GM18508 (cell line): ENCODE measurements around the gene C1QTNF8.

Experiments used
- ATAC-seq: cut with Tn5 transposase; IDR thresholded peaks from one replicate; pipeline ENCODE4 v1.9.1; 2021; ENCODE audit warnings: moderate number of reproducible peaks; ENCODE audit not compliant: insufficient read depth, unreplicated experiment

The C1QTNF8 gene

GRCh38 chr16:1066584-1067172, 29.4 kb downstream of the C1QTNF8 start:
- no peak for ATAC-seq

GRCh38 chr16:1065469-1066128, 30.4 kb downstream of the C1QTNF8 start:
- ATAC-seq, result no peak

GRCh38 chr16:1063728-1064127, 32.3 kb downstream of the C1QTNF8 start:
- ATAC-seq, result no peak

- no peak for ATAC-seq
Measured at GRCh38 chr16:1062895-1063294, 33.1 kb downstream of the C1QTNF8 start.

- no peak for ATAC-seq
Measured at GRCh38 chr16:1061769-1062505, 34.1 kb downstream of the C1QTNF8 start.

- no peak for ATAC-seq
Measured at GRCh38 chr16:1060416-1061340, 35.4 kb downstream of the C1QTNF8 start.

GRCh38 chr16:1059310-1059709, 36.7 kb downstream of the C1QTNF8 start:
- ATAC-seq, result no peak

GRCh38 chr16:1058216-1058615, 37.8 kb downstream of the C1QTNF8 start:
- ATAC-seq, result no peak

- ATAC-seq, result no peak
Measured at GRCh38 chr16:1057252-1057932, 38.7 kb downstream of the C1QTNF8 start.

GRCh38 chr16:1056196-1056595, 39.8 kb downstream of the C1QTNF8 start:
- ATAC-seq, result no peak

GRCh38 chr16:1055557-1055924, 40.5 kb downstream of the C1QTNF8 start:
- no peak for ATAC-seq

GRCh38 chr16:1054660-1055556, 41.1 kb downstream of the C1QTNF8 start:
- no peak for ATAC-seq

- no peak for ATAC-seq
Measured at GRCh38 chr16:1053700-1054368, 42.2 kb downstream of the C1QTNF8 start.

- ATAC-seq, result no peak
Measured at GRCh38 chr16:1053121-1053521, 42.9 kb downstream of the C1QTNF8 start.

GRCh38 chr16:1052721-1053120, 43.3 kb downstream of the C1QTNF8 start:
- no peak for ATAC-seq

GRCh38 chr16:1051446-1051845, 44.6 kb downstream of the C1QTNF8 start:
- no peak for ATAC-seq

GRCh38 chr16:1050921-1051320, 45.1 kb downstream of the C1QTNF8 start:
- no peak for ATAC-seq

GRCh38 chr16:1050516-1050915, 45.5 kb downstream of the C1QTNF8 start:
- ATAC-seq, result no peak

- ATAC-seq, result no peak
Measured at GRCh38 chr16:1049976-1050247, 46.1 kb downstream of the C1QTNF8 start.
